NT2/D1 (cell line): ENCODE measurements around the gene REPS2.

ENCODE experiments used
- DNase-seq: peaks from one replicate; pipeline ENCODE4 v3.0.0-alpha.2; 2011; ENCODE audit warnings: low read depth, low spot score
- H3K27me3 ChIP-seq: 2 replicates; pipeline ENCODE4 v1.6.0; 2011; ENCODE audit warnings: mild to moderate bottlenecking; ENCODE audit not compliant: insufficient read length, insufficient read depth
- H3K36me3 ChIP-seq: 2 replicates; pipeline ENCODE4 v1.6.1; 2011; ENCODE audit warnings: mild to moderate bottlenecking, low read length, mixed read lengths; ENCODE audit not compliant: insufficient read depth, insufficient read length
- H3K4me1 ChIP-seq: 2 replicates; pipeline ENCODE4 v1.5.1; 2011; ENCODE audit not compliant: insufficient read depth, insufficient read length
- H3K4me3 ChIP-seq: 2 replicates; pipeline ENCODE4 v1.5.1; 2011; ENCODE audit warnings: low read depth; ENCODE audit not compliant: insufficient read length
- H3K9ac ChIP-seq: 2 replicates; pipeline ENCODE4 v1.6.0; 2011; ENCODE audit warnings: low read depth; ENCODE audit not compliant: insufficient read length
- H3K9me3 ChIP-seq: 2 replicates; pipeline ENCODE4 v1.5.1; 2011; ENCODE audit warnings: mild to moderate bottlenecking, low read length; ENCODE audit not compliant: insufficient read depth
- SUZ12 ChIP-seq: IDR thresholded peaks from 2 replicates; pipeline ENCODE4 v1.6.1; 2011; ENCODE audit not compliant: insufficient read length, insufficient read depth; ENCODE audit errors: extremely low read depth
- YY1 ChIP-seq: IDR thresholded peaks from 2 replicates; pipeline ENCODE4 v1.6.1; 2011; ENCODE audit not compliant: insufficient read length, insufficient read depth
- ZNF274 ChIP-seq: IDR thresholded peaks from 2 replicates; pipeline ENCODE4 v1.6.1; 2011; ENCODE audit warnings: mild to moderate bottlenecking, low read depth, low read length

REPS2 gene

DNA sequence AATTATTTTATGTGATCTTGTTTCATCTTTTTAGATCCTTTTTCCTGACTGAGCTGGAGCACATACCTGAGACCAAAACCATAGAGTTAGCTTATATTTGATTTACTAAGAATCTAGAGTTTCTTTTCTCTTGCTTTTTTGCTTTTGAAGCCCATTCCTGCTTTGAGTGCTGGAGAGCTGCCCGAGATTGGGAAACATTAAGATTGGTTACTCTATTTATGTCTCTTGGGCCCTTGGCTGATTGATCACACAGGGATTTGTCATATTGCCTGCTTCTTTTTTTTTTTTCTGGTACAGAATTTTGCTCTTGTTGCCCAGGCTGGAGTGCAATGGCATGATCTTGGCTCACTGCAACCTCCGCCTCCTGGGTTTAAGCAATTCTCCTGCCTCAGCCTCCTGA, 73.9 kb downstream of the REPS2 start:
- Histone ChIP-seq H3K9ac (no peak overlapping the region), H3K27me3 (no peaks in the 10 kb centered on the region), H3K4me1 (no peaks in the 10 kb centered on the region), H3K36me3 (no peaks in the 10 kb centered on the region), H3K9me3 (no peaks in the 10 kb centered on the region), H3K4me3 (no peak overlapping the region)
- TF ChIP-seq SUZ12 (no peak), ZNF274 (no peak), YY1 (no peak)
- DNase-seq = no peak

DNA sequence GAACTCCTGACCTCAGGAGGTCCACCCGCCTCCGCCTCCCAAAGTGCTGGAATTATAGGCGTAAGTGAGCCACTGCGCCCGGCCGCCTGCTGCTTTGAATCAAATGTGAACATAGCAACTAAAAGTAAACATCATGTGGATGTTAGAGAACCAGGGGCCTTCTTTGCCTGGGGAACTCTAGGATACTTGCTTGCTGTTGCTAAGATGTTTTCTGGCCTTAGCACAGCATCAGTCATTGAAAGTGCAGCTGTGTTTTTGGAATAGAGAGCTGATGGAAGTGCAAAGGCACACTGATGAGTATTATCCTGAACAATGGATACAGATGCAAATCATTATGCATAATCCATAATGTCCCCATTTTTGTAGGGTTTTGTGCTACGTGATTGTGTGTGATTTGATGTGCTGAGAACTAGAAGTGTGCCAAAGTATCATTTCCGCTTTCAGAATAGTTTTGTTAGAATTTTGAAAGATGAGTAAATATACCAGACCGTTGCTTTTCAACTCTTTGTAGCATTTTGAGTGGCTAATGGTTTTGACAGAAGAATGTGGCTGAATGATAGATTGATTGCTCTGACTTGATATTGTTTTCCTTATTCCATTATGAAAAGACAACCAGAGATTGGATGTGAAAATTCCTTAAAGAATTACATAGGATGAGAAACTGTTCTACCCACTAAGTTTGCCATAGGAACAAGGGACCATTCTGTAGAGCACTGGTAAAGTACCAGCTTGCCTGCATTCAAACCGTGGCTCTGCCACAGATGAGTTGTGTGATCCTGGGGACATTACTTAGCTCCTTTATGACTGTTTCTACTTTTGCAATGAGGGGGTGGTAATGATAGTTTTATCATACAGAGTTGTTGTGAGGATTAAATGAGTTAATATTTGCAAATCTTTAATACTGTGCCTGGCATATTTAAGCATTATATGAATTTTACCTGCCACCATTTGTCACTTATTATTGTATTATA, 74.7 kb downstream of the REPS2 start:
- Histone ChIP-seq H3K27me3 (no peaks in the 10 kb centered on the region), H3K9me3 (no peaks in the 10 kb centered on the region), H3K9ac (no peak overlapping the region), H3K4me1 (no peaks in the 10 kb centered on the region), H3K4me3 (no peak overlapping the region), H3K36me3 (no peaks in the 10 kb centered on the region)
- DNase-seq = no peak
- TF ChIP-seq YY1 (no peak), ZNF274 (no peak), SUZ12 (no peak)

DNA sequence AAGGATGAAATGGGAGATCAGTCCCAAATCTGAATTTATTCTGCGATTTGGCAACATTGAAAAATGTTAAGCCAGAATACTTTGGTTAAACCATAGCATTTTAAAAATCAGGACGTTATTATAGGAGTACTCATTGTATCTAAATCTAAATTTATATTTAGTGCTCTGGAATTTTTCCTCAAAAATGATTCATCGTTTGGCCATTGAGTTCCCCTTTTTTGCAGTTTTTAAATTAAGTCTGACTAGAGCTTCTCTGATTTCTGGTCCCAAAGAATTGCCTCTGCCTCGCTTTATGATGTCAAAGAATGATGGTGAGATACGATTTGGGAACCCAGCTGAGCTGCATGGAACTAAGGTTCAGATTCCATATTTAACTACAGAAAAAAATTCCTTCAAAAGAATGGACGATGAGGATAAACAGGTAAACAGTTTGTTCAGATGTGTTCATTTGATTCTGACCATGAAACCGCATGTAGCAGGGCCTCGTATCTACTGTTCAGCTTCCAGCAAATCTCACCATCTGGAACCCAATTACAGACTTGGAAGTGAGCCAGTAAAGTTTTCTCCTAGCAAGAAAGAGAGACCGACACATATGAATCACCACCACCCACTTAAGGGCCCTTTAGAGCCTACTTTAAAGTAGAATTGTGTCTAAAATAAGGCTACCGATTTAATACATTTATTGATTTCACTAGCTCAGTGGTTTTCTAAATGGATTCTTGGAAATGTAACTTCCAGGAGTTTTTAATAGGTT, 75.6 kb downstream of the REPS2 start:
- Histone ChIP-seq H3K4me3 (no peak overlapping the region), H3K36me3 (no peaks in the 10 kb centered on the region), H3K4me1 (no peaks in the 10 kb centered on the region), H3K9ac (no peak overlapping the region), H3K9me3 (no peaks in the 10 kb centered on the region), H3K27me3 (no peaks in the 10 kb centered on the region)
- TF ChIP-seq ZNF274 (no peak), YY1 (no peak), SUZ12 (no peak)
- DNase-seq = no peak

DNA sequence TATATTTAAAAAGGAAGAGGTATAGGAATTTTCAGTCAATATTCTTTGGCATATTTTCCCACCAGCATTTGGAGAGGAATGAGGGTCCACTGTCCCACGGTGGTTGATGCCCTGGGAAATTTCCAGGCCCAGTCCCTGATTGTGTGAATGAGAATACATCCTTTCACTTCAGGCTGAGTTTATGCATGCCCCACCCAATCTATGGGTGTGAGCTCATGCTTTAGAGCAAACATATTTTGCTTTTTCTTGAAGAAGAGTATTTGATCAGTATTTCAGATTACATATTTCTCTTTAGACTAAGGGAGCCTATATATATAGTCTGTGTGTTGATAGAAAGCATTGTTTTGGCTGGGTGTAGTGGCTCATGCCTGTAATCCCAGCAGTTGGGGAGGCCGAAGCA, 77.2 kb downstream of the REPS2 start:
- Histone ChIP-seq H3K4me3 (no peak overlapping the region), H3K9ac (no peak overlapping the region), H3K4me1 (no peaks in the 10 kb centered on the region), H3K9me3 (no peaks in the 10 kb centered on the region), H3K27me3 (no peaks in the 10 kb centered on the region), H3K36me3 (no peaks in the 10 kb centered on the region)
- DNase-seq = no peak
- TF ChIP-seq SUZ12 = no peak
- TF ChIP-seq ZNF274 = no peak
- no peak for TF ChIP-seq YY1

DNA sequence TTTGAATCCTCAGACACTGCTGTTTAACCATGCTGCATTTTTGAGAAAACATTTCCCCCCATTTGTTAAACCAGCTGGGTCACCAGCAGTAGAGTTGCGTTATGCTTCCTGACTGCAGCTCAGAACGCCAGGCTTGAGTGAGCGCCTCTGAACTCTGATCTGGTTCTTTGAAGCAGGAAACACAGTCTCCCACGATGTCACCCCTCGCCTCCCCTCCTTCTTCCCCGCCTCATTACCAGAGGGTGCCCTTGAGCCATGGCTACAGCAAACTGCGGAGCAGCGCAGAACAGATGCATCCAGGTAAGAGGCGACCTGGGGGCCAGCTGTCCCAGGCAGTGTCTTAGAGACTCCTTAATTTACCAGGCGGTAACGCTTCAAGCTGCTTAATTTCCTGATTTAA, 78.4 kb downstream of the REPS2 start:
- Histone ChIP-seq H3K36me3 (no peaks in the 10 kb centered on the region), H3K4me3 (no peak overlapping the region), H3K9ac (peak overlapping the region; percentile 61), H3K9me3 (no peaks in the 10 kb centered on the region), H3K4me1 (no peaks in the 10 kb centered on the region), H3K27me3 (no peaks in the 10 kb centered on the region)
- no peak for DNase-seq
- TF ChIP-seq ZNF274 = no peak
- no peak for TF ChIP-seq YY1
- TF ChIP-seq SUZ12 = no peak

DNA sequence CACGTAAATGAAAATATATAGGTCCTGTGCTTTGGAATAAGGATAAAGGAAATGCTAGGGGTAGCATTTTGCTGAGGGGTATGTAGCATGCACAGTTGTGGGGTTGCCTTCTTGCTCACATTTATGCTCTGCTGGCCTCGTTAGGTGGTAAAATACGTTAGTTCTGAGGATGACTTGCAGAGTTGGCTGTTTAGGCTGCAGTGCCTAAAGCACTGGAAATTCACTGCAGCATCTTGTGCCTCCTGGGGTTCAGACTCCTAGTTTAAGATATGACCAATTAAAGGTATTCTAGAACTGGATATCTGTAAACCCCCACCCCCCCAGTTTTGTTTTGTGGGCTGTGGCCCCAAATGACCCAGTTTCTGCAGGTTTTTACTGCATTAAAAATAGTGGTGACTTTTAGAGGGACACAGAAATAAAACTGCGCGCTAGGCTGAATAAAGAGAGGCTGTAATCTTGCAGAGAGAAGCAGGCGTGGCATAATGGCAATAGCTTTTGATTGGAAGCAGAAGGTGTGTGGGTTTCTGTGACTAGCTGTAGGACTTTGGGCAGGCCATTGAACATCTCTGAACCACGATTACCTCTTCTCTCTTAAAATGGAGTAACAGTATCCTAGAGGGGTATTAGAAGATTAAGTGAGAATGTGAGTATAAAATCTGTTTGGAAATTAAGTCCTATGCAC, 79.3 kb downstream of the REPS2 start:
- no peak overlapping the region for H3K9ac ChIP-seq
- no peaks in the 10 kb centered on the region for H3K27me3 ChIP-seq
- H3K9me3 ChIP-seq = no peaks in the 10 kb centered on the region
- H3K4me1 ChIP-seq = no peaks in the 10 kb centered on the region
- no peak for TF ChIP-seq YY1
- no peak for TF ChIP-seq SUZ12
- TF ChIP-seq ZNF274 = no peak
- H3K4me3 ChIP-seq = no peak overlapping the region
- DNase-seq = no peak
- H3K36me3 ChIP-seq = no peaks in the 10 kb centered on the region
